ENCODE measurements around the gene BMP4.

The BMP4 gene

DNA sequence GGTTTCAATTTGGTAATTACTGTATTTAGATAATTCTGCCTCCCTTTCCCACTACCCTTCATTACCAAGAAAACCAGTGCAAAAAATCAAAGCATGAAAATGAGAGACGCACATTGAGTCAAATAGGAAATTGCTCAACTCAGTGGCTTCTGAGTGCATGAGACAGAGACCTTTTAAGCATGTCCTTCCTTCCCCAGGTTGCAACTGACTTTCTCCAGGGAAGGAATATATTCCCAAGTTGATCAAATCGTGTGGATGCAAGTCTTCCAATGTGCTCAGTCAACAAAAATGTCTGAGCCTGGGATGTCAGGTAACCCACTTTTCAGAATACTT, 12.9 kb downstream of the BMP4 start:
- DNase-seq = no peak

DNA sequence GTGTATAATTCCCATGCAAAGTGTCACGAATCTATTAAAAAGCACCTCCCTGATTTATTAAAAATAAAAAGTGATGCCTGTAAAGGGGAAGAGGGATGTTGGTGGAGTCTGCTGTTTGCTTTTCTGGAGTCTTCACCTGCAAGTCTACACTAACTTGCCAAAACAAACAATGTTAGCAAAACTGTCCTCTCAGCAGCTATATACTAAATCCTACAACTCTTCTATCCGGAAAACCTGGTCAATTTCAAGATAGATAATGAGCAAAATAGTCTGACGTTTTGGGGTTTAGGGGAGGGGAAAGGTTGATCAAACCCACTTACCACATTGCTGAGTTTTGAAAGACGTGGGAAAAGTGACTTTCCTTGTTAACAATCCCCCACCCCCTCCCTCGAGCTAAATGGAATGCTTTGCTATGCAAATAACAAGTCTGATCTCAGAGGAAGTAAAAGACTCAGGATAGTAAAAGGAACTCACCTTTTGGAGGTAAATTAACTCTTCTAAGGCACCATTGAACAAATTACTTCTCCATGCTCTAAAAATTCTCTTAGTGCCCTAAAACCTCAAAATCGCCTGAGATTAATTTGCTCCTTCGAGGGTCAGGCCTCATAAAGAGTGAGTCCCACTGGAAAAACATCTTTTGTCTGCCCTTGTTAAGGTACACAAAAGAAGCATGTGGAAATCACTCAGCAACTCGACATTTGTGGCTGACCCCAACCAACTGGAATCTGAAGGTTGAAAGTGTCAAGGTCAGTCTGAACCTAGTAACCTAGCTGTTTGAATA, 13.5 kb downstream of the BMP4 start:
- no peak for DNase-seq

DNA sequence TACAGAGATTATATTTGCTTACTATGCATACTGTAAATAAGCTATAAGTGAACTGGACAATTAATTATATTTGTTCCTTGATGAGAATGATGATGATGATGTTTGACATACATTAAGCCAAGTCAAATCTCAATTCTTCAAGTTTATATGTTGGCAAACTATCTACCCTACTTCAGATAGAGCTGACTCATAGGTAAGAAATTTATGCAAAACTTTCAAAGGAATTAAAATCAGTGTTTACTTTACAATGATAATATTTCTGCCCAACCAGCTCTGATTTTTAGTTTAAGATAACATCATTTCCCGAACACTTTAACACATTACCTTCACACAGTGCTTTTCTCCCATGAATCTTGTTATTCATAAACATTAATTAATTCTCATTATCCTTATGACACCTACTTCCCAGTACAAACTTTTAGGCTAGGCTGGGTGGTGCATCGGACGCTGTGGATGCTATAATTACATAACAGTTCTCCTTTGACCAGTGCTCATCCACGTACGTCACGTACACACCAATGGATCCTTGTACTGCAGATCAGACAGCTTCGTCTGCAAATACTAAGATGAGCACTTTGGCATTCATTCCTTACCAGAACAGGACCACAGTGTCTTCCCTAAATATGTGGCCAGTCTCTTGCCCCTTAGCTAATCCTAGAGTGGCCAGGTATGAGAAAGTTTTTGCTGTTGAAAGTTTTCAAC, 18.3 kb downstream of the BMP4 start:
- no peak for DNase-seq

DNA sequence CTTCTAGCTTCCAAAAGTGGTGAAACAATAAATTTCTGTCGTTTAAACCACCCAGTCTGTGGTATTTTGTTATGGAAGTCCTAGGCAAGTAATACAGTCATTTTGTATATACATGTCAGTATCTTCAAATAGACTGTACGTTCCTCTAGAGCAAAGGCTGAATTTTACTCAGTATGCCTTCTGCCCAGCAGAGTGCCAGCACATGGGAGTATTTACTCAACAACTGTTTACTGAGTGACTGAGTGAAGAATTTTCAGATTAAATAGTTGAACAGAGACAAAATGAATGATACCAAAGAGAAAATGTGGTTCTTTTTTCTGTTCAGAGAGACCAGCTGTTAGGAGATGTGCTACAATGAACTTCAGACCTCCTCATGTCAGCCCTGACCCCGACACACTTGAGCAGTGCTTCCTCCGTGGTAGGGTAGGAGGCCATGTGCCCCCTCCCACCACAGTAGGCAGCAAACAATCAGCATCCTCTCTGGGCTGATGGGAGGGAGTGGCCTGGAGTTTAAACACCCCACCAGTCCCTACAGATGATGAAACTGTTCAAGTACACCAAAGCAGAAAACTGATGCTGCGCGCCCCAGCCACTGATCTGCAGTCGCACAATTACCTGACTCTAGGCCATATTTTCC, 21.7 kb downstream of the BMP4 start:
- DNase-seq = no peak

DNA sequence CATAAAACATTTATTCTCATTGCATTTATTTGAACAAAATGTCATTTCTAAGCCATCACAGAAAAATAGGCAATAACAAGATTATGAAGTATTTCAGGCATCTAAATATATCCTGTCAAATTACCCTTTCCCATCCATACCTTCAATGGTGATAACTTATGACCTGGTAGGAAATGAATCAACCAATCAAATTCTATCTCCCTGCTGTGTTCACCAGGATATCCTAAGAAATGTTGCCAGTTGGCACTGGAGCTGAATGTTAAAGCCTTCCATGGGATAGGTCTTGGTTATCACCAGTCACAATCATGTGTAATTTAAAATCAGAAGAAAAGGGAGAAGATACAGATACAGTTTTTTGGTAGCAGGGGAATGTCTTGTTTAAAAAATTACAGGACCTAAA, 23.7 kb downstream of the BMP4 start:
- DNase-seq = no peak

DNA sequence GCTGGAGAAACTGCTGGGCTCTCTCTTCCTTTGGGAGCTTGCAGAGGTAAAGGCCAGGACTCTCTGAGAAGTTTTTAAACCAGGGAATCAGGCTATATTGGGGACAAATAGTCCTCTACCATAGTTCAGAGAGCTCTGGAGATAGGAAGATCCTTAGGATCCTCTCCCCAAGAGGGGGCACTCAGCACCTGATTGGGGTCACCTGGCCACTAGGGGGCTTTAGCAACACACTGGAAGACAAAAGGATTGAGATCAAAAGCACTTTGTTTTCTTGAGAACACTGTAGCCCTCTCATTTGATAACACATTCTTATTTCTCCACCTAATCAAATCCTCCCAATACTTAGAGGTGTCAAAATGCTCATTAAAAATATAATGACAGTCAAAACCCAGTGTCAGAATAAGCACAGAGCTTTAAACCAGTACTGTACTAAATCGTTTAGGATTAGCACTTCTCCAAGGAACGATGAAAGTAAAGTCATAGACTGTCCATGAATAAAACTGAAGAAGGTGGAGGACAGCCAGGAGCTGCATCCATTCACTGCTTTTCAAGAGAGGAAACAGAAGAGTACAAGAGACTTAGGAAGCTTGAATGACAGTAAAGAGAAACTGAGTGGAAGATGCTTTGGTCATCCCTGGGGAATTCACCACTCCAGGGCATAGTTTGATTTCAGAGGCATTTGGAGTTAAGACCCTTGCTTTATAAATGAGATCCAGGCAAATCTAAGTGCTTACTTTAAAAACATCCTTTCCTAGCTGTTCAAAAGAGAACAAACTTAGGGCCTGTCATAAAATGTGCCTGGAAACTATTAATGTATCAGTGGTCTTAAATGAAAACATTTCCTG, 26.5 kb downstream of the BMP4 start:
- DNase-seq = peak; percentile 4

DNA sequence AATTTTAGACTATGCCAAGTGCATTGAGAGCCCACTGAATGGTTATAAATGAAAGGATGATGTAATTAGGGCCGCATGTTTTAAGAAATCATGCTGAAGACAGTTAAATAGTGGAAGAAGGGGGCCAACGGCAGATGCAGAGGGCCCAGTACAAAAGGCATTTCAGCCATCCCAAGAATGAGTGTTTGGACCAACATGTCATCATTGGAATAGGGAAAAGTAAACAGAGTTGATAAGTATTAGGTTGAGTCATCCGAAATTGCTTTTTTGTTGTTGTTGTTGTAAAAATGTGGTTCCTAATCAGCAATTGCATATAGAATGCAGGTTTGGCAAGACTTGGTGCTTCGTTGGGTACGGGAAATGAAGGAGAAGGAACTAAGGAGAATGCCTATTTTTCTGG, 29.5 kb downstream of the BMP4 start:
- no peak for DNase-seq

DNA sequence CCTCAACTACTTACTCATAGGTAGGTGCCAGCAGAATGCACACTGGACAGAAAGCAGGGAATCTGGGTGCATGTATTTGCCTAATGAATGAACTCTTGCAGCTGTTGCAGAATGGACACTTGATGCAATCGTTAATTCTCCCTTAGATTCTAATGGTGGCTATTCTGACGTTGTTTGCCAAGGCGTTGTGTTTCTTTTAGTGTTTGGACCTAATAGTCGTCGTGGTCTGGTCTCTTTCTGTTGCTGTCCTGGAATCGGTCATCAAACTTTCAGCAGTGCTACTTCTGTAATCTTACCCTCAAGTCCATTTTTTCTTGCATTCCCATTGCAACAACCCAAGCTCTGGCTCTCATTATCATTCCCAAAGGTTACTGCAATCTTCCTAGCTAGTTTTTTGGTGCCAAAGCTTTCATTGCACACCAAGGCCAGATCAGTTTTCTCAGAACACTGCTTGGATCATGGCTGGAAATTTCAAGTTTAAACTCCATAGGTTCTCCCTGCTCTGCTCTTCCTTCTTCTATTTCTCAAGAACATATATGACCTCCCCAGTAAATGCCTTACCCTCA, 31.3 kb downstream of the BMP4 start:
- no peak for DNase-seq

DNA sequence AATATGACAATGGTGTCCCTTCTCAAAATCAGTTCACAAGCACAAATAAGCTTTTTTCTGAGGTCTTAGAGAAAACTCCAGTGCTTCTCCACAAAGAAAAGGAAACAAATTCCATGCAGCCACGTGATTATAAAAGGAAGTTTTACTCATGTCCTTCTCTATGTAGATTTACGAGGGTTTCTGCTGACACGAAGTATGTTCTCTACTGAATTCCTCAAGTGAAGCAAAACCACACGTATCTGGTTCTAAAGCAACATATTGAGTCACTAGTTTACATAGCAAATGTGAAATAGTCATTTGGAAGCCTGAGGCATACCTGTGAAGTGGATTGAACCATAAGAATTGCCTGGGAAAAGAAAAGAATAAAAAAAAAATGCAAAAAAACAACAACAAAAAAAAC, 31.9 kb downstream of the BMP4 start:
- DNase-seq = no peak

DNA sequence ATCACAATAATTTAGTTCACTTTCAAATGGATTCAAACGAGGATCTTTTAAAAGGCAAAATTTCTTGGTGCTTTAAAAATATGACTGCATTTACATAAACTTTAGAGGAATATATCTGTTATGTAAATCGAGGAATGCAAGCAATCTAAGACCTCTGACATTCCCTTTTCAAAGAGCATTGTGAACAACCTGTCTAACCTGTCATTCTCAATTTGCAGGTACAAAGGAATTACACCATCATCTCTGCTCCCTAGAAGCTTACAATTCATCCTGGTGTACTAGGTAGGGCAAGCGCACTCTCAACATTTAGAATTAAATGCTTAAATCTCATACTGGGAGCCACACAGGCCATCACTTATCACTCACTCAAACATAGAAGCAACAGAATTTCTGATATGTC, 35.6 kb downstream of the BMP4 start:
- DNase-seq = no peak

DNA sequence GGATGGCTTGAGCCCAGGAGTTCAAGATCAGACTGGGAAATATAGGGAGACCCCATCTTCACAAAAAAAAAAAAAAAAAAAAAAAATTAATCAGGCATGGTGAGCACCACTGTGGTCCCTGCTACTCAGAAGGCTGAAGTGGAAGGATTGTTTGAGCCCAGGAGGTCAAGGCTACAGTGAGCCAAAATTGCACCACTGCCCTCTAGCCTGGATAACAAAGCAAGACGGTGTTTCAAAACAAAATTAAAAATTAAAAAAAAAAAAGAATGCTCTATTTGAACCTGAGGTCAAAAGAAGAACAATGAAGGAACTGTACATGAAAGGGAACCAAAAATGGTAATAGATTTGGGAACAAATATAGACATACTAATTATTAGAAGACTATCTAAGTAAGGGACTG, 40.4 kb downstream of the BMP4 start:
- no peak for DNase-seq

DNA sequence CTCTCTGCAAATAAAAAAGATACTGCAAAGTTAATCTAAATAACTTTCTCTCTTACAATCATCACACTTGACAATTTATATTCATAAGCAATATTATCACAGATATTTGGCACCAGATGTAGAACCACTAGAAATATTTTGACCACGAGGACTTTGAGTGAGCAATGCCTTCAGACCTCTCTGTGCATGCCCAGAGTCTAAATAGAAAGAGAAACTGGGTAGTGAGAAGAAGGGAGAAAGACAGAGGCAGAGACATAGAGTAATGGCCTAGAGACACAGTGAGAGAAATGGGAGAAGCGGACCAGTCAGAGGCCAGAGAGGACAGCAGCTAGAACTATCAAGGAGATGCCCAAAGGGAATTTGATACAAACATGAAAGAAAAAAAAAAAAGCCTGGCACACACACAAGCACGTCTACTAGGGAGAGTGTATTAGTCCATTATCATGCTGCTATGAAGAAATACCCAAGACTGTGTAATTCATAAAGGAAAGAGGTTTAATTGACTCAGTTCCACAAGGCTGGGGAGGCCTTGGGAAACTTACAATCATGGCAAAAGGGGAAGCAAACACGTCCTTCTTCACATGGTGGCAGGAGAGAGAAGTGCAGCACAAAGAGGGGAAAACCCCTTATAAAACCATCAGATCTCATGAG, 41.1 kb downstream of the BMP4 start:
- DNase-seq = no peak

DNA sequence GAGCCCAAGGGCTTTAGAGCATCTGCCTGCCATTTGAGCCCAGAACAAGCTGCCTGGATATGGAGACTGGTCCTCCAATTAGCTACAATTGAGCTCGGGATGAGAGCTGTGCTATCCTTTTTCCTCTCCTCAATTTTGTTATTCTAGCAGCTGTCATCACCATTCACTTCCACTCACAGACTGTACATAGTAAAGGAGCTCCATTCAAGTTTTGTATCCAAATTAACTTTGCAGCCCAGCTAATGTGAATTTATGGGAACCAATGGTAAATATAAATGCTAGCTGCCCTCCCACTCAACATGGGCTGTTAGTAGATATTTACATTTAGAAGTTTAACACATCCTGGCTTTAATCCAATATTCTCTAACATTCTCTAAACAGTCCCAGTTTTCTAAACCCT, 44.6 kb downstream of the BMP4 start:
- DNase-seq = no peak

DNA sequence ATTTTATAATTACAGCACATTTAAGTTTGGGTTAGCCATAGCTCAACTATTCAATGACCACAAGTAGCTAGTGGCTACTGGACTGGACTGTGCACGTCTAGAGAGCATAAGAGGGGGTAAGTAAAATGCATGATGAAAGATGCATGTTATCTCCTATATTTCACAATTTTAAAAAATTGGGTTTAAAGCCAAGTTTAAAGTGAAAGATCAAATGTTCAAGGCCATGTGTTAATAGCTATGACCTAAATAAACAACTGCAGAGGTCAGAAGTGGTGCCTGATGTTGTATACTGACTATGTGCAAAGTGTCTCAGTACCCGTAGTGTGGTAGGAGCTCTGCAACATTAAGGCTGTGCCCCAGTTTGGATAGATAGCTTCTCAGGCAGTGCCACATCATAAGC, 48.2 kb downstream of the BMP4 start:
- no peak for DNase-seq

DNA sequence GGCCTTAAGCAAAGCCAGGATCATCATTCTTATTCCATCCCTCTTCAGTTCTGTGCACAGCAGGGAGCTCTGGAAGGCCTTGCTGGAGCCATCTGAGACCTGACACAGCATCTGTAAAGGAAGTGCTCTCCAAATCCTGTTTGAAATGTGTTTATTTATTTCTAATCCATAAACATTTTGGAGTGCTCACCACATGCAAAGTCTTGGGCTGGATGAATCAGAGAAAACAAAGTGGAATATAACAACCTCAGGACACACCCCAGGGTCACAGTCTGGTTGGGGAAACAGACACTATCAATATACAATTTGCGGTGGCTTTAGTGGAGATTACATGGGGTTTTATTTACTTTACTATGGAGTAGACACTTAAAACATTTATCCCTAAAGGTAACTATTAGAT, 54.3 kb downstream of the BMP4 start:
- no peak for DNase-seq

DNA sequence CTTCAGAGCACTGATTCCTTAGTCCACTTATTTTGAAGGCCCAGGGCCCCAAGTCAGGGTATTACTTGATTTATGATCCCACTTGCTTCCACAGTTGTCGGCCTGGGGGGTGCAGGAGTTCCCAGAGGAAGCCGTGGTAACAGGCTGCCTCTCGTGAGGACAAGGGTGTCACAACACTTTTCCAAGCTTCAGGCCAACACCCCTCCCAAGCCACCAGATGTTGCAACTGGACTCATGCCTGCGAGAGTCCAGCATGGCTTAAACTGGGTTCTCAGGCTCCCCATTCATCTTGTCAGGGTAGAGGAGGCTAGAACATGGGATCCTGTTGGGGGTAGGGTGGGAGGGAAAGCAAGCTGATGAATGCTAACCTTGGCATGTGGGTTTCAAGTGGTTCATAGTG, 56.1 kb downstream of the BMP4 start:
- no peak for DNase-seq

All from OCI-M1 (cell line).